ENCODE results near the gene PSD4.

Gene PSD4

GRCh38 chr2:113173542-113174375 is at the start of gene PSD4:
Gene PSD4, plus strand, starts transcription at chr2:113173971. Its CDS starts 8,486 bp downstream, at chr2:113182457.
- H3K9ac ChIP-seq (ENCODE audit: low read depth, low read length, poor library complexity, severe bottlenecking), result peak within 1 kb of the TSS; percentile 98
- peak within 1 kb of the TSS; percentile 100 for H3K4me2 ChIP-seq (ENCODE audit: low read depth, low read length, poor library complexity, severe bottlenecking)
- H2AFZ ChIP-seq (ENCODE audit: low read length), result peak within 1 kb of the TSS; percentile 13; the same call in 1 of the 2 replicates

GRCh38 chr2:113124181-113124961 is 49.4 kb upstream of the PSD4 start:
- Histone ChIP-seq H3K27me3 (ENCODE audit: insufficient read depth, low read length, poor library complexity, severe bottlenecking) (no peaks in the 10 kb centered on the region), H3K9ac (ENCODE audit: low read depth, low read length, poor library complexity, severe bottlenecking) (no peak overlapping the region), H3K9me3 (ENCODE audit: insufficient read depth, low read depth, low read length) (no peaks in the 10 kb centered on the region), H3K9me2 (replicated peaks; ENCODE audit: low read depth, low read length) (no peaks in the 10 kb centered on the region), H3K4me2 (ENCODE audit: low read depth, low read length, poor library complexity, severe bottlenecking) (peak overlapping the region; percentile 56), H3K4me3 (ENCODE audit: low read length, poor library complexity, severe bottlenecking) (peak overlapping the region; percentile 37), H2AFZ (ENCODE audit: low read length) (no peak overlapping the region), H3K36me3 (ENCODE audit: insufficient read depth, low read length) (no peaks in the 10 kb centered on the region), H4K20me1 (ENCODE audit: insufficient read depth, low read length, poor library complexity, severe bottlenecking) (no peaks in the 10 kb centered on the region), H3K4me1 (ENCODE audit: insufficient read depth, low read length, poor library complexity, severe bottlenecking) (peaks cover 15% of the 10 kb centered on the region), H3F3A (ENCODE audit: low read depth) (no peaks in the 10 kb centered on the region), H3K79me2 (ENCODE audit: insufficient read depth, low read length) (no peaks in the 10 kb centered on the region)
- no peak for TF ChIP-seq EZH2phosphoT487 (IDR thresholded peaks at IDR 0.05; ENCODE audit: borderline replicate concordance)

More at GRCh38 chr2:113173542-113174375, at the start of gene PSD4:
- H3K4me3 ChIP-seq (ENCODE audit: low read length, poor library complexity, severe bottlenecking), result peak within 1 kb of the TSS; percentile 97
- no peaks in the 10 kb centered on the region for H3K36me3 ChIP-seq (ENCODE audit: insufficient read depth, low read length)
- H3K9me2 ChIP-seq (replicated peaks; ENCODE audit: low read depth, low read length), result no peaks in the 10 kb centered on the region
- no peaks in the 10 kb centered on the region for H3K27me3 ChIP-seq (ENCODE audit: insufficient read depth, low read length, poor library complexity, severe bottlenecking)
- no peak for TF ChIP-seq EZH2phosphoT487 (IDR thresholded peaks at IDR 0.05; ENCODE audit: borderline replicate concordance)
- peak; percentile 16; the same call in 1 of the 2 replicates for TF ChIP-seq CTCF (conservative IDR thresholded peaks at IDR 0.05; ENCODE audit: low read length)
- H3K4me1 ChIP-seq (ENCODE audit: insufficient read depth, low read length, poor library complexity, severe bottlenecking), result peaks cover 48% of the 10 kb centered on the region
- H3K9me3 ChIP-seq (ENCODE audit: insufficient read depth, low read depth, low read length), result no peaks in the 10 kb centered on the region
- peaks cover 36% of the 10 kb centered on the region for H4K20me1 ChIP-seq (ENCODE audit: insufficient read depth, low read length, poor library complexity, severe bottlenecking)
- peaks cover 49% of the 10 kb centered on the region for H3K79me2 ChIP-seq (ENCODE audit: insufficient read depth, low read length)
- no peaks in the 10 kb centered on the region for H3F3A ChIP-seq (ENCODE audit: low read depth)

- H2AFZ ChIP-seq (ENCODE audit: low read length), result no peak overlapping the region
- H3K4me2 ChIP-seq (ENCODE audit: low read depth, low read length, poor library complexity, severe bottlenecking), result no peak overlapping the region
- no peaks in the 10 kb centered on the region for H4K20me1 ChIP-seq (ENCODE audit: insufficient read depth, low read length, poor library complexity, severe bottlenecking)
- peaks cover 15% of the 10 kb centered on the region for H3K4me1 ChIP-seq (ENCODE audit: insufficient read depth, low read length, poor library complexity, severe bottlenecking)
- no peak for TF ChIP-seq CTCF (conservative IDR thresholded peaks at IDR 0.05; ENCODE audit: low read length)
- TF ChIP-seq EZH2phosphoT487 (IDR thresholded peaks at IDR 0.05; ENCODE audit: borderline replicate concordance), result no peak
- no peaks in the 10 kb centered on the region for H3K9me3 ChIP-seq (ENCODE audit: insufficient read depth, low read depth, low read length)
- H3K27me3 ChIP-seq (ENCODE audit: insufficient read depth, low read length, poor library complexity, severe bottlenecking), result no peaks in the 10 kb centered on the region
- H3K79me2 ChIP-seq (ENCODE audit: insufficient read depth, low read length), result no peaks in the 10 kb centered on the region
- no peaks in the 10 kb centered on the region for H3K36me3 ChIP-seq (ENCODE audit: insufficient read depth, low read length)
- H3K9me2 ChIP-seq (replicated peaks; ENCODE audit: low read depth, low read length), result no peaks in the 10 kb centered on the region
- no peak overlapping the region for H3K9ac ChIP-seq (ENCODE audit: low read depth, low read length, poor library complexity, severe bottlenecking)
- no peak overlapping the region for H3K4me3 ChIP-seq (ENCODE audit: low read length, poor library complexity, severe bottlenecking)
- no peaks in the 10 kb centered on the region for H3F3A ChIP-seq (ENCODE audit: low read depth)
Measured at GRCh38 chr2:113124984-113125855, 48.6 kb upstream of the PSD4 start.

All from Loucy (cell line).